ENCODE data around the gene EVC.

- no peak for TF ChIP-seq EZH2 (IDR thresholded peaks at IDR 0.05; ENCODE audit: borderline replicate concordance)
- no peak for TF ChIP-seq CTCF (IDR thresholded peaks at IDR 0.05; ENCODE audit: poor library complexity)
Measured at GRCh38 chr4:5852523-5853202, 141.7 kb downstream of the EVC start.
